Measurements from ENCODE around the gene OR1B1. TPM values are rescaled to one million over a fixed set of nuclear protein-coding genes. Genes with fewer than 3 reads are reported as not detected.

Gene OR1B1
- total RNA-seq = not detected in 2 replicates

DNA sequence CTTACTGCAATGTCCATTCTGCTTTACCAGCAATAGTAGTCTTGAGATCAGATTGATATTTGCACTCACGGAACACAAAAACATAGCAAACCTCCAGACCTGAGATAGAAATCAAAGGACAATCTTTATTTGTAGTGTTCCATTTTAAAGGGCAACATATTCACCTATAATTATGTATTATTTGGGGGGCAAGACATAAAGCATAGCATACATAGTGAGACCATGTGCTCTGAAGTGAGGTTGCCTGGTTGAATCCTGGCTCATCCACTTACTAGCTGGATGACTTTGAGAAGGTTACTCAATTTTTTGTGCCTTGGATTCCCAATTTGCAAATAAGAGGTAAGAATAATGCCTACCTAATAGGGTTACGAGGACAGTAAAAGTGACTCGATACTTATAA is at the start of gene OR1B1:
TSS of gene OR1B1 (minus strand) at position 101 of the 400 bp plus-strand sequence.

DNA sequence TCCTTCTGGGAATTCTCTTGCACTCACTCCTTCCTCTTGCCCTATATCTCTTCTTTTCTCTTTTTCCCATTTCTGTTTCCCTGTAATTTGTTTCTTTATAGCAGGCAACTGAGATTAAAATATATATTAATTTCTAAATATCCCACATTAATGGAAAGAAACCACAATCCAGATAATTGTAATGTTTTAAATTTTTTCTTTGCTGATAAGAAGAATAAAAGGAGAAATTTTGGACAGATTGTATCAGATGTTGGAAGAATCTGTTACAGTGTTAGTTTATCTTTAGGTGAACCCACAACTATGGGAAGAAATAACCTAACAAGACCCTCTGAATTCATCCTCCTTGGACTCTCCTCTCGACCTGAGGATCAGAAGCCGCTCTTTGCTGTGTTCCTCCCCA is 4.0 kb upstream of the OR1B1 start, which contains the start of gene OR1L1:
TSS of gene OR1L1 (plus strand) at position 301 of the 400 bp plus-strand sequence. CDS start at position 301, 0 bp downstream.

DNA sequence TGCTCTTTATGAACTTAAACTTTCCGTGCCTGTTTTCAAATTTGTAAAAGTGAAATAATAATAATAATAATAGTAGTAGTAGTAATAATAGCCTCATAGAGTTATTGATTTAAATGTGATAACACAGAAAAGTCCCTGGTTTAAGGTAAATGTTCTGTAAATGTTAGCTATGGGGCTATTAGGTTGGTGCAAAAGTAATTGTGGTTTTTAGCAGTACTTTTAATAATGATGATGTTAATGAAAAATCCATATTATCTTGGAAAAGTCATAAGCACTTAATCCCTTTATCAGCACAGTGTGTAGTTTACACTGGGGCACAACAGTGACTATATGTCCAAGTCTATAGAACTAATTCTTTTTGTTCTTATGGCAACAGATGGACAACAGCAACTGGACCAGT is 43.1 kb downstream of the OR1B1 start, which contains the start of gene OR1Q1:
TSS of gene OR1Q1 (plus strand) at position 377 of the 400 bp plus-strand sequence. CDS start at position 377, 0 bp downstream.

DNA sequence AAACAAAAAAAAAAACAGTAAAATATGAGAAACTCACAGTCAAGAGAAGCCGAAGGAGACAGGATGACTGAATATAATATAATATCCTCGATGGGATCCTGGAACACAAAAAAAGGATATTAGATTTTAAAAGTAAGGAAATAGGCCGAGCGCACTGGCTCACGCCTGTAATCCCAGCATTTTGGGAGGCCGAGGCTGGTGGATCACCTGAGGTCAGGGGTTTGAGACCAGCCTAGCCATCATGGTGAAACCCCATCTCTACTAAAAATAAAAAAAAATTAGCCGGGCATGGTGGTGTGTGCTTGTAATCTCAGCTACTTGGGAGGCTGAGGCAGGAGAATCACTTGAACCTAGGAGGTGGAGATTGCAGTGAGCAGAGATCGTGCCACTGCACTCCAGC is 74.1 kb downstream of the OR1B1 start, which contains the start of gene OR1L8:
TSS of gene OR1L8 (minus strand) at position 101 of the 400 bp plus-strand sequence. CDS start 14,907 bp downstream, outside the sequence.

Other genes starting within 250 kb of the OR1B1 start
- gene OR1J1, start 179.7 kb downstream of the OR1B1 start, total RNA-seq = not detected in 2 replicates
- not detected in 2 replicates for gene OR1J2, start 146.8 kb downstream of the OR1B1 start, total RNA-seq
- gene OR1J4, start 138.5 kb downstream of the OR1B1 start, total RNA-seq = not detected in 2 replicates
- gene OR1N1, start 130.3 kb downstream of the OR1B1 start, total RNA-seq = not detected in 2 replicates
- not detected in 2 replicates for gene OR1N2, start 104.5 kb downstream of the OR1B1 start, total RNA-seq
- not detected in 2 replicates for gene OR1L8, start 74.2 kb downstream of the OR1B1 start, total RNA-seq
- not detected in 2 replicates for gene OR1Q1, start 42.9 kb downstream of the OR1B1 start, total RNA-seq
- not detected in 2 replicates for gene OR1L1, start 4.1 kb upstream of the OR1B1 start, total RNA-seq
- gene OR1L3, start 17.5 kb upstream of the OR1B1 start, total RNA-seq = not detected in 2 replicates
- gene OR1L4, start 66.4 kb upstream of the OR1B1 start, total RNA-seq = not detected in 2 replicates
- not detected in 2 replicates for gene OR1L6, start 84.7 kb upstream of the OR1B1 start, total RNA-seq
- not detected in 2 replicates for gene OR5C1, start 131.3 kb upstream of the OR1B1 start, total RNA-seq
- not detected in 2 replicates for gene OR1K1, start 142.5 kb upstream of the OR1B1 start, total RNA-seq
- 15.5 and 18.2 TPM in 2 replicates for gene PDCL, start 171.0 kb upstream of the OR1B1 start, total RNA-seq
- gene RC3H2, start 247.7 kb upstream of the OR1B1 start, total RNA-seq = 16.1 and 17.8 TPM in 2 replicates